NB4 (cell line): ENCODE results near the gene TTR.

Experiments
- DNase-seq: peaks from one replicate; pipeline ENCODE4 v3.0.0; 2010; ENCODE audit warnings: low read depth
- H3K4me3 ChIP-seq: one replicate; pipeline ENCODE4 v1.5.1; 2011; ENCODE audit warnings: mild to moderate bottlenecking, low read depth, low read length, moderate library complexity
- MAX ChIP-seq: IDR thresholded peaks from 2 replicates; pipeline ENCODE4 v1.6.1; 2011; ENCODE audit warnings: low read depth, low read length
- MYC ChIP-seq: IDR thresholded peaks from 2 replicates; pipeline ENCODE4 v1.6.1; 2011; ENCODE audit warnings: low read depth, low read length
- POLR2A ChIP-seq: IDR thresholded peaks from 2 replicates; pipeline ENCODE4 v1.6.1; 2011; ENCODE audit warnings: mild to moderate bottlenecking; ENCODE audit not compliant: insufficient read length; ENCODE audit errors: extremely low read depth
- TF ChIP-seq, protein P1 (sequence below): IDR thresholded peaks from one replicate; pipeline ENCODE4 v1.5.1; 2012; ENCODE audit warnings: low read depth, low read length

Gene TTR

DNA sequence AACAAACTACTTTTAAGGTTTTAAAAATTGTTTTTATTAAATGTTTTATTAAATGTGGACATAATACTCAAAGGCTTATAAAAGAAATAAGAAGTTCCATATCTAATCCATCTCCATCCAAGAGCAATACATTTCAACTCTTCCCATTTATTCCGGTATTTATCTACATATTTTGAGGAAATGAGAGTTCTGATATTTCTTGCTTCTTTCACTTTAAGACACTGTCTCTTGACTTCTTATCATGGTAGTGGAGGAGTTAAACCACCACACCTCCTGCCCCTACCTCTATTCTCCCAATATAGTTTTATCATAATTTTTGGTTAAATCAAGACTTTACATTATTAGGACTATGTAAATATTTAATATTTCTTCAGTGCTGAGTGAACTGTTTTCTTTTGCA lies 40.7 kb downstream of the TTR start:
- no peak for DNase-seq
- TF ChIP-seq MAX (no peak), POLR2A (no peak), MYC (no peak)
- TF ChIP-seq, protein P1, sequence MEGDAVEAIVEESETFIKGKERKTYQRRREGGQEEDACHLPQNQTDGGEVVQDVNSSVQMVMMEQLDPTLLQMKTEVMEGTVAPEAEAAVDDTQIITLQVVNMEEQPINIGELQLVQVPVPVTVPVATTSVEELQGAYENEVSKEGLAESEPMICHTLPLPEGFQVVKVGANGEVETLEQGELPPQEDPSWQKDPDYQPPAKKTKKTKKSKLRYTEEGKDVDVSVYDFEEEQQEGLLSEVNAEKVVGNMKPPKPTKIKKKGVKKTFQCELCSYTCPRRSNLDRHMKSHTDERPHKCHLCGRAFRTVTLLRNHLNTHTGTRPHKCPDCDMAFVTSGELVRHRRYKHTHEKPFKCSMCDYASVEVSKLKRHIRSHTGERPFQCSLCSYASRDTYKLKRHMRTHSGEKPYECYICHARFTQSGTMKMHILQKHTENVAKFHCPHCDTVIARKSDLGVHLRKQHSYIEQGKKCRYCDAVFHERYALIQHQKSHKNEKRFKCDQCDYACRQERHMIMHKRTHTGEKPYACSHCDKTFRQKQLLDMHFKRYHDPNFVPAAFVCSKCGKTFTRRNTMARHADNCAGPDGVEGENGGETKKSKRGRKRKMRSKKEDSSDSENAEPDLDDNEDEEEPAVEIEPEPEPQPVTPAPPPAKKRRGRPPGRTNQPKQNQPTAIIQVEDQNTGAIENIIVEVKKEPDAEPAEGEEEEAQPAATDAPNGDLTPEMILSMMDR: no peak
- no peak overlapping the region for H3K4me3 ChIP-seq

DNA sequence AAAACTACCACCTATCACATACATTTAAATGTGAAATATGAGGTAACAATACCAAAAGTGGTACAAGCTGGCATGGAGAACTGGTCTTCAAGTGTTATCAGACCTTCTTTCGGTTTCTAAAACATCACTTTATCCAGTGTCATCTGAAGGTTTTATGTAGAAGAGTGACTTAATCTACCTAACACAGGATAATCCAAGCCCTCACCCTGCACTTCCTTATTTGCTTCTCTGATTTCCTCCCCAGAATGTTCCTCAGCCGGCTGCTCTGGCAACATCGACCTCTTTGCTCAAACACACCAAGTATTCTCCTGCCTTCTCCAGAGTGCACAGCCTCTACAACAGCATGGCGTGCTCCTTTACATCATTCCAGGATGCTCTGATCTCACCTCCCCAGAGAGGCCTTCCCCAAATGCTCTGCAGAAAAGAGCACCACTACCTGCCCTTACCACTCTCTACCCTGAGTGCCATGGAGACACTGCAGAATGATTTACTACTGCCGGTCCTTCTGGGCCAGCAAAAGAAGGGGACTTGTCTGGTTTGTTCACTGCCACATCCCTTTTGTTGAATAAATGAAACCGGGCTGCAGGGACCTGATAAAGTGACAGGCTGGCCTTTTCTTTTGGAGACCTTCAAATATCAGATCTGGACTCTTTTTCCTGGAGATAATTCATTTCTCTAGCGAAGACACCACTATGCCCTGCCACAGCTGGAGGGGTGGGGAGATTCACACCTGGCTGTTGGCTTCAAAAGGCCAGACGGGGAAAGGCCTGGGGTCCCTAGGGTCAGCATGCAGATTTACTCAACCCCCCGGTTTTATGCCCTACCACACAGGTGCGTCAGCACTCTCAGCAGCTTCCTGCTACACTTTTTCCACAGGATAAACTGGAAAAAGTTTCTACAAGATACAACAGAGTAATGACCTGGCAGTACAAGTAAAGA lies 42.0 kb downstream of the TTR start:
- no peak for TF ChIP-seq MAX
- TF ChIP-seq, protein P1: no peak
- no peak for TF ChIP-seq POLR2A
- TF ChIP-seq MYC: no peak
- no peak overlapping the region for H3K4me3 ChIP-seq
- no peak for DNase-seq

- H3K4me3 ChIP-seq: no peak overlapping the region
- DNase-seq: no peak
- TF ChIP-seq, protein P1: no peak
- no peak for TF ChIP-seq MYC
- no peak for TF ChIP-seq MAX
- no peak for TF ChIP-seq POLR2A
These were observed 42.6 kb downstream of the TTR start for GRCh38 chr18:31634331-31634713.

DNA sequence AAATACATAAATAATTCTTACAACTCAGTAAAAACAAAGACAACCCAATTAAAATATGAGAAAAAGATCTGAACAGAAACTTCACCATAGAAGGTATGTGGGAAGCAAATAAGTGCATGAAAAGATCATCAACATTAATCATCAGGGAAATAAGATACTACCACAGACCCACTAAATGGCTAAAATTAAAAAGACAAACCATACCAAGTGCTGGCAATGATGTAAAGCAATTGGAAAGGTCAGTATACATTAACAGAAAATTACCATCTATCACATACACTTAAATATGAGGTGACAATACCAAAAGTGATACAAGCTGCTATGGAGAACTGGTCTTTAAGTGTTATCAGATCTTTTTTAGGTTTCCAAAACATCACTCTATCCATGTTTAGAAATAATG lies 44.7 kb downstream of the TTR start:
- TF ChIP-seq, protein P1: no peak
- TF ChIP-seq MAX (no peak), POLR2A (no peak), MYC (no peak)
- no peak for DNase-seq

DNA sequence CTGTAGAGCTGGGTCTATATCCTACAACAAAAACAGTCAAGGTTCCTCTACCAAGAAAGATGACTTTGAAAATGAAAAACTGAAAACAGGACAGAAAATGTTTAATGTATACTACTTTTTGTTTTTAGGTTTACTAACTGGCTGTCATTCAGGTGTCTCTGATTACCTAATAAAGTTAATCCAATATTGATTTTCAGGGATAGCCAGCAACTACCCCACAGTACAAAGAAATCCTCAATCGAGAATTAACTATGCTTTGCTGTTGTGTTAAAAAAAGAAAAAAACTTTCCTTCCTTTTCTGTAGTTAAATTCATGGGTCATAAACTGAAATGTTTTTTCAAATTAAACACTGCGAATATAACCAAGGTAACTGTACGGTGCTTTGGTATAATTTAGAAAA lies 45.8 kb downstream of the TTR start:
- no peak for DNase-seq
- no peak overlapping the region for H3K4me3 ChIP-seq
- TF ChIP-seq POLR2A: no peak
- TF ChIP-seq MYC: no peak
- no peak for TF ChIP-seq MAX
- TF ChIP-seq, protein P1: no peak

More for the DNA sequence above, 44.7 kb downstream of the TTR start:
- H3K4me3 ChIP-seq: no peak overlapping the region
